ENCODE measurements around the gene POPDC2. TPM values are rescaled to one million over a fixed set of nuclear protein-coding genes. Genes with fewer than 3 reads are reported as not detected.

POPDC2 gene
- polyA plus RNA-seq, 3 donors, result 0.87 to 4.5 (median 1.7) TPM

DNA sequence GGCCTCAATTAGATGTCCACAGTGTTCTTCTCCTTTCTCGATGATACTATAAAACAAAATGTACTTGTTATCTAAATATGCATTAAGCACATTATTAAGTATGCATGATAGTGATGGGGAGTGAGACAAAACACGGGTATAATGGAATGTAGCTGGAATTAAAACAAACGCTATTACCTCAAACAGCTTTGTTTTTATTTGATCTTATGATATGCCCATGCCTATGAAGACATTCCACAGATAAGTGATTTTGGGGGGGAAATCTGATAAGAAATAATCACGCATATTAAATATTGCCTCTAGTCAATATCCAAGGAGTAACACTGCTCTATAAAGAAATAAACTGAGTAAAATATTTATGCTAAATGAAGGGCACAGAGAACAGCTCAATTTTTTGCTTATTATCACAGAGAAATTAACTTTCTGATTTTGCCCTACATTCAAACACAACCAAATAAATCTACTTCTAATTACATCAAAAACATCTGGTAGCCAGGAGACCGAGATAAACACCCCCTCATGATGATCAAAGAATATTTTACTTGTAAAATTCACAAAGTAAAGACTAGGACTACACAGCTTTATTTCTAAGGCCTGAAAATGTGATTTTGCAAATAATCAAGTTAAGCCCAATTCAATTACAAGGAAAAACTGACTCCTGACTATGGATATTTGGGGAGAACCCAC lies 14.9 kb upstream of the POPDC2 start:
- H3K27ac ChIP-seq (ENCODE audit: low read depth, low read length), result no peak overlapping the region
- 73 to 88% (median 86%) methylated on average over 5 of the region's 5 CpGs for WGBS, 3 donors

GRCh38 chr3:119673875-119674274 lies 13.5 kb upstream of the POPDC2 start:
- 87 to 95% (median 94%) methylated on average over 16 to 18 of the region's 18 CpGs for WGBS, 3 donors
- H3K27ac ChIP-seq (ENCODE audit: low read depth, low read length), result no peak overlapping the region

GRCh38 chr3:119672776-119673175 lies 12.4 kb upstream of the POPDC2 start:
- 69 to 86% (median 80%) methylated on average over 2 of the region's 2 CpGs for WGBS, 3 donors
- H3K27ac ChIP-seq (ENCODE audit: low read depth, low read length), result no peak overlapping the region

- 89 to 93% (median 89%) methylated on average over 5 of the region's 5 CpGs for WGBS, 3 donors
- H3K27ac ChIP-seq (ENCODE audit: low read depth, low read length), result no peak overlapping the region
Observed at GRCh38 chr3:119669906-119670570, 9.6 kb upstream of the POPDC2 start.

- no peak overlapping the region for H3K27ac ChIP-seq (ENCODE audit: low read depth, low read length)
- WGBS, 3 donors, result 87 to 93% (median 88%) methylated on average over 6 of the region's 6 CpGs
Observed at GRCh38 chr3:119665954-119666559, 5.7 kb upstream of the POPDC2 start.

GRCh38 chr3:119664850-119665379 lies 4.5 kb upstream of the POPDC2 start:
- 67 to 78% (median 69%) methylated on average over 4 of the region's 4 CpGs for WGBS, 3 donors
- H3K27ac ChIP-seq (ENCODE audit: low read depth, low read length), result no peak overlapping the region

- H3K27ac ChIP-seq (ENCODE audit: low read depth, low read length), result no peak overlapping the region
- 78 to 85% (median 79%) methylated on average over 4 of the region's 4 CpGs for WGBS, 3 donors
Observed at GRCh38 chr3:119664370-119664769, 4.0 kb upstream of the POPDC2 start.

- WGBS, 3 donors, result 72 to 91% (median 85%) methylated on average over 2 of the region's 2 CpGs
- no peak overlapping the region for H3K27ac ChIP-seq (ENCODE audit: low read depth, low read length)
Observed at GRCh38 chr3:119663885-119664284, 3.5 kb upstream of the POPDC2 start.

DNA sequence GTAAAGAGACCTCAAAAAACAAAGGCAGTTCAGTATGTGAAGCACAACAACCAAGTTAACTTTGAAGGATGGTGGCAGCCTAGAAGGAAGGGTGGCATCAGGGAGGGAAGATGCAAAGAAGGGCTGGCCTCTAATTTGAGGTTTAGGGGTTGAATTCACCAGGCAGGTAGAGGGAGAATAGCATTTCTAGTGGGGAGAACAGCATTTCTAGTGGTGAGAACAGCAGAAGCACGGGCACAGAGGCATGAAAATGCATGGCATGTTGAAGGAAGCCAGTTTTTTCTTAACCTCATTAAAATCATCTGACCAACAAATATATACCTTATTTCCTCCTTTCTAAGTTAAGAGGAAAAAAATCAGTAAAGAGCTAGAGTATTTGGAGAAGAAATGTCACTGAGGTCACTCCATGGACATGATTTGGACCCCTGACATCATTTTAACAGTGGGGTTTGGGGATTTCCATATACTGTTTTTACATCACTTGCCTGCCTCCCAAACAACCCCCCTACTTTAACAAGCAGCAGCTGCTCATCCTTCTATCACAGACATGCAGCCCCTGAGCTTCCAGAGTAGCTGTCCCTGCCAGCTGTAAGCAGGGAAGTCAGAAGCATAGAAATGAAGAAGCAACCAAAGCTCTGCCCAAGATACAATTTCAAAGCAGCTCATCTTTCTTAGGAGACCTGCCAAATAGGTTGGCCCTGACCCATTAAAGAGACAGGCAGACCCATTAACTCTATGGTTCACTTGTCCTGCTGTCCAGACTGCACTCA lies 2.4 kb upstream of the POPDC2 start:
- WGBS, 3 donors, result 55 to 91% (median 70%) methylated on average over 1 of the region's 1 CpG
- no peak overlapping the region for H3K27ac ChIP-seq (ENCODE audit: low read depth, low read length)

GRCh38 chr3:119659606-119660291 lies 640 bp downstream of the POPDC2 start:
- H3K27ac ChIP-seq (ENCODE audit: low read depth, low read length), result no peak overlapping the region
- WGBS, 3 donors, result 78 to 87% (median 85%) methylated on average over 9 of the region's 9 CpGs

DNA sequence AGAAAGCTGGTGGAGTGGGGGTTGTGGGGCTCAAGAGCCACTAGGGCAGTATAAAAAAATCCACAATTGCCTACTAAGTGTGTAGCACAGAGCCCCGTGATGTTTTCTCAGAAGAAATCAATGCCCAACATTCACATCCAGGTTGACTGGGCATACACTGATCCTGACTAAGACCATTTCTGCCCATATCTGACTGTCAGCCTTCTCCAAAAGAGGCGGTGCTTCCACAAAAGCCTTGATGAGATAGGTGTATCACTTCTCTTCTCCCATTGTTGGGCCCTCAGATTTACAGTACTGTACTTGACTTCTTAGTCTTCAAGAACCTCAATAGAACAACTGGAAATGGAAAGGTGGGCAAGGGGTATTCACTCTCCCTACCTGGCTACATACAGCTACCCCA lies 1.4 kb downstream of the POPDC2 start:
- 91 to 98% (median 97%) methylated on average over 2 of the region's 2 CpGs for WGBS, 3 donors
- no peak overlapping the region for H3K27ac ChIP-seq (ENCODE audit: low read depth, low read length)

DNA sequence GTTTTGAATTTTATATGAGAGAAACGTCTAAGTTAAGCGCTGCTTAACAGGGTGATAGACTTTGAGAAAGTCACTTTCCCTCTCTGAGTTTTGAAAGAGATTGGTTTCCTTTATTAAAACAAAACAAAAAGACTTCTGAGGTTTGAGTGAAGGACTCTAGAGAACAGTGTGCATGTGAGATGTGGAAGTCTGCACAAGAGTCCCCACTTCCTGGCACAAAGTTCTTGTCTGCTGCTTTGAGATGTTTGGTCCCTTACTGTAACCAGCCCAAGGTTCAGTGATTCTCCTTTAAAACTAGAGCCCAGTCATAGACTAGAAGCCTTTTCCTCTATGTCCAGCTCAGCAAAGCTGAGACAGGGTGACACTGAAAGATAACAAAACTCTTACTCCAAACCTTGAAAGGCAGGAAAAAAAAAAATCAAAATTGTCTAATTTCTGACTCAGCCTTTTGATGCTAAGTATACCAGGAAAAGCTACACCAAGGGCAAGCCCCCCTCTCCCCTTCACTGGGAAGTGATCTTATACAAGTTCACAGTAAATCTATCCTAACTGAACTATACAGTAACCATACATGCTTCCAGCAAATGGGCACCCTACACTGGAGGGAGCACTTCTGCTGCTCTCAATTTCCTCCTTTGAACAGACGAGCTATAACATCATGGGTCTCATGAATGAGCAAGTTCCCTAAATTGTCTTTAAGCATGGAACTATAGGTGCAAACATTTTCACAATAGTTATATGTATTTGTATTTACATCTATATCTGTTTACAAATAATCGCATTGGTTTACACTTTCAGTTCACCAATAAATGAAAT lies 2.3 kb downstream of the POPDC2 start:
- H3K27ac ChIP-seq (ENCODE audit: low read depth, low read length), result no peak overlapping the region
- 76 to 85% (median 77%) methylated on average over 4 of the region's 4 CpGs for WGBS, 3 donors

- no peak overlapping the region for H3K27ac ChIP-seq (ENCODE audit: low read depth, low read length)
- 29 to 37% (median 35%) methylated on average over 2 of the region's 2 CpGs for WGBS, 3 donors
Observed at GRCh38 chr3:119653876-119654275, 6.5 kb downstream of the POPDC2 start.

GRCh38 chr3:119652306-119653033 lies 7.9 kb downstream of the POPDC2 start:
- H3K27ac ChIP-seq (ENCODE audit: low read depth, low read length), result no peak overlapping the region
- 66 to 78% (median 68%) methylated on average over 7 of the region's 7 CpGs for WGBS, 3 donors

GRCh38 chr3:119649761-119650160 lies 10.6 kb downstream of the POPDC2 start:
- H3K27ac ChIP-seq (ENCODE audit: low read depth, low read length), result no peak overlapping the region
- 34 to 41% (median 39%) methylated on average over 3 of the region's 3 CpGs for WGBS, 3 donors

GRCh38 chr3:119647843-119648575 lies 12.4 kb downstream of the POPDC2 start:
- WGBS, 3 donors, result 70 to 73% (median 71%) methylated on average over 12 of the region's 12 CpGs

More at GRCh38 chr3:119647843-119648575, 12.4 kb downstream of the POPDC2 start:
- H3K27ac ChIP-seq (ENCODE audit: low read depth, low read length), result peak overlapping the region; percentile 5
